Measurements from ENCODE around the gene CDH16.

The CDH16 gene

DNA sequence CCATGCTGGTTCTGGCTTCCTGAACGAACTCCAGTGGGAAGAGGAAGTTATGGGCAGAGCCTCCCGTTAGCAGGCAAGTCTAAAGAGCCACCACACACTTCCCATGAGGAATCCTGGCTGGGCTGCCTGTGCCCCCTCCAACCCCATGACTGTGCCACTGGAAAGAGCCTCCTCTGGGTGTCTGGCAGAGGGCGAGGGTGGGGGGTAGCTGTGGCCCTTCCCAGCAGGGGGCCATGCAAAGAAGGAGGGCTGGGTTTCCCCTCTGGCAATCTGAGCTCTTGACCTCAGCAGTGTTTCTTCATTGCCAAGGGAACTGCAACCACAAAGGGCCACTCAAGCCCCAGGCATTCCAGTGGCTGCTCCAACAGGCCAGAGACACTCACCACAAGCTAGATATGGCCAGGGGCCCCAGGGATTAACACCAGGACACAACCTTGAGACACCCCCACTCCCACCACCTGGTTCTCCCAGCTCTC, 8.3 kb upstream of the CDH16 start:
- no peak for DNase-seq (ENCODE audit: low spot score)

DNA sequence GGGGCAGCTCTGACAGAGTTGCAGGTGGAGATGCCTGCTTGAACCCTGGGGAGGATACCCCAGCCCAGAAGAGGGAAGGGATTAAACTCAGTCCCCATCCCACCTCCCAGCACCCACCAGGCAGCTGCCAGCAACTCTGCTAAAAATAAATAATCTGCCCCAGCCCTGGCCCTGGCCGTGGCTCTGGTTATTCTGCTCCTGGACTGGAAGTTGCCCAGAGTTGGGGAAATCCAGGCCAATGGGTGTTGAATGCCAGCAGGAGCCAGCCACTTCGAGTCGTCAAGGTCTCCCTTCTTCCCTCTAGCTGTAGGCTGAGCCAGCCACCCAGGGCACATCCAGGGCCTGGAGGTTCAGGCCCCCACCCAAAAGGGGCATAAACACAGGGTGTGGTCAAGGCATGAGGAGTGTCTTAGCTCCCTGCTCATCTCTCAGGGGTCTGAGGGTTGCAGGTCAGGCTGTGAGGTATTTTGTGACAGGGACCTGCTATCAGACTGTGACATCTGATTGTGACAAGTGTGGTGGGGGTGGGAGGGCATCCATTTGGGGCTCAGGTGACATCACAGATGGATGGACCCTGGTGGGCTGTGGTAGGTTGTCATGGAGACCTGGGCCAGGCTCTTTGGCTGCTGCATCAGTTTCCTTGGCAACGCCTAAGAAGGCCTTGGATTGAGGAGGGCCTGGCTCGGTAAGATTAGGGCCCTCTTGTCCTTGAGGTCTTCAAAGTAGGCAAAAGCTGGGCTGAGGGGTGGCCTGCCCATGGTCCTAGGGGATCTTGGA, 7.7 kb upstream of the CDH16 start:
- no peak for DNase-seq (ENCODE audit: low spot score)

DNA sequence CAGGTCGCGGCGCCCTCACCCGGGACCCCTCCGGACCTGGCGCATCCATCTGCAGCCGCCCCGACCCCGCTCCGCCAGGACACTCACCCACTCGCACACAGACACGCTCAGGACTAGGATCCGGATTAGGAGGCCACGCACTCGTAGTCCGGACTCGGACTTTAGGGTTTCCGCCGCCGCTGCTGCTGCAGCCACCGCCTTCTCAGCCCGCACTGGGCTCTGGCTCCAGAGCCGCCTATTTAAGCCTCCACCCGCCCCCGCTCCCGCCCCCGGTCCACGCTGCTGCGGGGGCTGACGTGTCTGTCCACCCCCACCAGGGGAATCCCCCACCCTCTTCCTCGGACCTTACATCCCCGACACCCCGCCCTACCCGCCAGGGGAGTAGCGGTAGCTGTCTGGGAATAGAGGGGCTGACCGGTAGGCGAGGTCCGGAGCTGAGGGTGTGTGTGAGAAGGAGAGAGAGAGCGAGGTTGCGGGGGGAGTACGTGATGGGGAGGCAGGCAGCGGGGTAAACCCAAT, 6.7 kb upstream of the CDH16 start, which contains the start of gene RRAD:
RRAD (minus strand) TSS at position 214 of the 519 bp plus-strand sequence. CDS start 356 bp downstream, outside the sequence.
- no peak for DNase-seq (ENCODE audit: low spot score)

DNA sequence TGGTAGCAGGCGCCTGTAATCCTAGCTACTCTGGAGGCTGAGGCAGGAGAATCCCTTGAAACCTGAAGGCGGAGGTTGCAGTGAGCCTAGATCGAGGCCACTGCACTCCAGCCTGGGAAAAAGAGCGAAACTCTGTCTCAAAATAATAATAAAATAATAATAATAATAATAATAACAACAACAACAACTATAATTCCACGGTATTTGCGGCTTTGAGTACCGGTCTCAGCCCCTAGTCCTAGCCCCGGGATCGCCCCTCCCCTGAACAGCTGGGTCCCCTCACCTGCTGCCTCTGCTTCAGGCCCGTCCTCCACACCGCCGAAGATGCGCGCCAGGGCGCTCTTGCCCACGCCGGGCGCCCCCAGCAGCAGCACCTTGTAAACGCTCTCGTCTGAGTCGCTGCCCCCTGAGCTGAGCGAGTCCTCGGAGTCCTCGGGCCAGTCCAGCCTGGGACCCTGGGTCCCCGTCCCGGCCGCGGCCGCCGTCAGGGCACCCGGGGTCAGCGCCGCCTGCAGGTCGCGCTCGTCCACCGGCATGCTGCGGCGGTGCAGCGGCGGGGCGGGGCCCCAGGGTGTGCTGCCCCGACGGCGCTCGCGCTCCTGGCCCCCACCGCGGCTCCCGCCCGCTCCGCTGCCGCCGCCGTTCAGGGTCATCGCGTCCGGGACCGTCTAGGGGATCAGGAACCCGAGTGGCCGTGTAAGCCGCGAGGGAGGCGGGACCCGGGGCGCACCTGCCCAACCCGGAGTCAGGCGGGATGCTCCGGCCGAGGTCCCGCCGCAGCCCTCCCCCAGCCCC, 6.0 kb upstream of the CDH16 start:
- DNase-seq (ENCODE audit: low spot score), result no peak

DNA sequence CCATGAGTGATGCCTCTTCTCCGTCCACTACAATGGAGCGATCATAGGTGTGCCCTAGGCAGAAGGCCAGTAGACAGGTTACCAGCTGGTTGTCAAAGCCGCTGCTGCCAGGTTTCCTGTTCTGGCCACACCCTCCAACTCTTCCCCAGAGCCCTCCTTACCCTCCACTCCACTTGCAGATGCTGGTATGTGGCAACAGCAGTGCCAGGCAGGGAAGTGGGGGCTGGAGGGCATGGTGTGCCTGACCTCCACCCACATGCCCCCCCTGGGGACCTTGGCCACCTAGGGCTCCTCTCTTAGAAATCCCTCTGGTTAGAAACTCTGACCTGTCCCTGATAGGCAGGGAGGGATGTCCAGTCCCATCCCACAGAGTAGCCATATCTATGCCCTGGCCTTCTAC, 5.2 kb upstream of the CDH16 start:
- DNase-seq (ENCODE audit: low spot score), result no peak

DNA sequence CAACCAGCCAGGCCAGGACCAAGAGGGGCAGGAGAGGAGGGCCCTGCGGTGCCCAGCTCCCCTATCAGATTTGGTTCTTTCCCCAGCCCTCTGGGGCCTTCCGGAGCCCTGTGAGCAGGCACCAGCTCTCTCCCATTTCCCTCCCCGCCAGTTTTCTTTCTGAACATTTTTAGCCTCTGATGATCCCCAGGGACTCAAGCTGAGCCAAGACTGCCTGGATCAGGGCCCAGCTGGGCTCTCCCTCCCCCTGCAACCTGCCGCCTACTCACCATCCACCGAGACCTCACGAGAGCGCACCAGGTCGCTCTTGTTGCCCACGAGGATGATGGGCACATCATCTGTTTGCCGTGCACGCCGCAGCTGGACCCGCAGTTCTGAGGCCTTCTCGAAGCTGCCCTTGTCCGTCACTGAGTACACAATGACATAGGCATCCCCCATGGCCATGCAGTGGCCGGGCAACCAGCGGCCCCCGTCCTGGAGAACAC, 4.6 kb upstream of the CDH16 start:
- peak; percentile 55 for DNase-seq (ENCODE audit: low spot score)

DNA sequence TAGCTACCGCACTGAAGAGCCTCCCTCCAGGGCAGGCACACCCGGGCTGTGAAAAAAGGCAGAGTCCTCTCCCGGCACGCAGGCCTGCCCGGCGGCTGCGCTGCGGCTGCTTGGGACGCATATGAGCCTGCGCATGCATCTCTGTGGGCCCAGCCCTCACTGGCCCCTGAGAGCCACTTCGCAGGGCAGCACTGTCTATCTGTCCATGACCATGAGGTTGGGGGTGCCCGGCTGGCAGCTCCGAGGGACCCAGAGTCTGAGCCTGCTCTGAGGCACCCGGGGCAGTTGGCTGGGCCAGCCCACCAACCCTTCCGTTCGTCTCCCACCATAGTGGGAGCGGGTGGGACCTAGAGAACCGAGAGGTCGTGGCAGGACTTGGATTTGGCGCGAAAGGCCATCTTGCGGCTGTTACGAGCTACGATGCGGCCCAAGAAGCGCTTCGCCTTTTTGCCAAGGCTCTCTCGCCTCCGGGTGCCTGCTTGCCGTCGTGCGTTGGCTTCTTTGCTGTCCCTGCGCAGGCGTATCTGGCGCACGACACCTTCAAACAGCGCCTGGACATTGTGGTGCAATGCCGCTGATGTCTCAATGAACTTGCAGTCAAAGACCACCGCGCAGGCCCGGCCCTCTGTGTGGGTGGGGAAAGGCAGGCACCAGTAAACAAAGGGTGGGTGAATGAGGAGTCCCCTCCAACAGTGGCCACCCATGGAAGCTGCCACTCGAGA, 3.2 kb upstream of the CDH16 start:
- DNase-seq (ENCODE audit: low spot score), result no peak

DNA sequence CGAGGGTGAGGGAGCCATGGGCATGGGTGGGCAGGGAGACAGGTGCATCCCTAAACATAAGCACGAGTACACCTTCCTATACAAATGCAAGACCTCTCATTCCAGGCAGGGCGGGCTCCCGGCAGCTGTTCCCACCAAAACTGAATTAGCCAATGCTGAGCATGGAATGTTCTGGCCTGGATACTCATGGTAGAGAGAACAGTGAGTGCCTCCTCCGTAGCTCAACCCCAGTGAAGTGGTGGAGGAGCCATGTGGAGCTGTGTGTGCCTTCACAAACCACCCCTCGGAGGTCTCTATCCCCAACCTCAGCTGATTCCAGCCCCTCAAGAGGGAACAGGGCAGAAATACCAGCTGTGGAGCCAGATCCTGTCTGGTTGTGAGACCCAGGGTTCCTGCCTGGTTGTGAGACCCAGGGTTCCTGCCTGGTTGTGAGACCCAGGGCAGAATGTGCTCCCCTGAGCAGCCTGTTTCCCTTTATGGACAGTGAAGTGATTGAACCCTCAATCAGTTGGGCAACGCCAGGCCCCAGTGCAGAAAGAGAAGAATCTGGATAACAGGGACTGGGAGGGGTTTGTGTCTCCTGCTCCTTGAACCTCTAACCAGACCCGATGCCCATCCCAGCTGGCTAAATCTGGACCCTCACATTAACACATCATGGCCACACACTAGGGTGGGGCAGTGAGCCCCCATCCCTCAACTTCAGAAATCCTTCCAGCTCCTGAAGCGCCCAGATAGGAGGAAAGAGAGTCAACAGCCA, 2.4 kb upstream of the CDH16 start:
- no peak for DNase-seq (ENCODE audit: low spot score)

DNA sequence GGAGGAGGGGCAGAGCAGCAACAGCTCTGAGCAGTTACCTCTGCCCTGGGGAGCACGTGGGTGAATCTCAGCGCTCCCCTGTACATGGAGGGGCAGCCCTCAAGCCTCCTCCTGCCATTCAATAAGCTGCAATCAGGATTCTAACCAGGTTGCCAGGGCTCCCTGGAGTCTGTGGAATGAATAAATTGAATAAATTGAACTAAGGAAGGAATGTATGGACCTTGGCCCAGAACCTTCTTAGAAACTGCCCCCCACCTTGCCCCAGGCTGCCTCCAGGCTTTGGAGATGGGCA, 1.6 kb upstream of the CDH16 start:
- DNase-seq (ENCODE audit: low spot score), result no peak

DNA sequence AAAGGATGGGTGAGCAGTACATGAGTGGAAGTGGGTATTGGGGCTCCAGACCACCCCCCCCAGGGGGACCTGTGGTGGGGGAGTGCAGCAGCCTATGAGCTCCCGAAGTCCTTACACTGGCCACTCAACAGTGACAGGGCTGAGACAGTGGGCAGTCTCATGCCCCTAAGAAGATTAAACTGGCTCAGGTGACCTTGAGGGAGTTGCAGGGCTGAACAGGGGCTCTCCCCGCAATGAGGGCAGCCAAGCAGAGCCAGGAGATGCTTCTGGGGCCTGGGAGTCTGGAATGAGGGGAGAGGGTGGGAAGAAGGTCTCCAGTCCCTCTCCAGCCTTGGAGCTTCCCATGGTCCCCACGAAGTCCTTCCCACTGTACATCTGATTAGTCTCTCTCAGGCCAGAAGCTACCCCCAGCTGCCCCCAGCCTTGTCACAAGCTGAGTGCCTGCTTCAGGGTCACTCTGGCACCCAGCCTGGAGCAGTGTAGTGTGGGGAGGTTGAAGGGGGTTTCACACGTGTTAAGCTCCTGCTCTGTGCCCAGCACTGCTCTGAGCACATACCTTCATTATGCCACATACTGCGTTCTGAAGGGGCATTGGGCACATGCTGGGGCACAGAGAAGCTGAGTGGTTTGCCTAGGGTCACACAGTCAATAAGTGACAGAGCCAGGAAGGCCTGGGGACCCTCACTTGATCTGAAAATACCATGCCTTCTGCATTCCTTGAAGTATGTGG, 1.0 kb upstream of the CDH16 start:
- DNase-seq (ENCODE audit: low spot score), result no peak

DNA sequence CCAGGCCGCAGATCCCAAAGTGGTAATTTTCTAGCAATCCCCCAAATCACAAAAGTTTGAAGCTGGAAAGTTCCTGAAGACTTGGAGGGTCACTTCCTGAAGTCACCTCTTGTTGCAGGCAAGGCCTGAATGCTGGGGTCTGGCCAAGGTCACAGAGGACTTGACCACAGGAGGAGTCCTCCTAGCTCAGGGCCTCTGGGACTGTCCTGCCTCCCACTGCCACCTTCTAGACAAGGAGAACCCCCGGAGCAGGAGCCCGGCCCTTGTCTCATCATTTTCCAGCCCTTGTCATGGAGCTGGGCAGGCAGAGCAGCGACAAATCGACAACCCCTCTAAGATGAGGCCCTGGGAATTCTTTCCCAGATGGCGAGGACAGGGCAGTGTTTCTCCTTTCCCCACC, 330 bp downstream of the CDH16 start:
- no peak for DNase-seq (ENCODE audit: low spot score)

DNA sequence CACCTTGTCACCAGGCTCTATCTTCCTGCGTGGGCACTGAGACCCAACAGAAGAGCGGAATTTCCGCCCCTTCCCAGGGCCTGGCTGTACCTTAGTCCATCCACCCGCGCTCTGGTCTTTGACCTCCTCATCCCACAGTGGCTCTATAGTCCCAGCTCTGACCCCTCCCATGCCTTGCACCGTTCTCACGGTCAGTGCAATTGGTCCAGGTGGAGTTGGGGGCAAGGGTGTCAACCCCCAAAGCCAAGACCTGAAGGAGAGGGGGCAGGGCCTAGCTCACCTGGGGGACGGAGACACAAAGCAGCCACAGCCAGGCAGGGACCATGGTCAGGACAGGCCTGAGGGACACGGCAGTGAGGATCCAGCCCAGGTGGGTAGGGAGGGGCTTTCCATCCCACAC, 944 bp downstream of the CDH16 start:
- DNase-seq (ENCODE audit: low spot score), result no peak

DNA sequence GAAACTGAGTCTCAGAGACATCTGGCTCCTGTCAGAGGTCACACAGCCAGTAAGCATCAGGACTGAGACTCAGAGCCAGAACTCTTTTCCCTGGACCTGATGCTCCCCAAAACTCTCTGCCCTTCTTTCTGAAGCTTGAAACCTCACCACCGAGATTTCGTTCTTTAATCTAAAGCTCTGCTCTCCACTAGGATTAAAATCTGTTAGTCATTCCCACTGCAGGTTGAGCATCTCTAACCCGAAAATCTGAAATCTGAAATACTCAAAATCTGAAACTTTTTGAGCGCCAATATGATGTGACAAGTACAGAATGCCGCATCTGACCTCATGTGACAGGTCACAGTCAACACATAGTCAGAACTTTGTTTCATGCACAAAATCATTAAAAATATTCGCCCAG, 2.2 kb downstream of the CDH16 start:
- no peak for DNase-seq (ENCODE audit: low spot score)

DNA sequence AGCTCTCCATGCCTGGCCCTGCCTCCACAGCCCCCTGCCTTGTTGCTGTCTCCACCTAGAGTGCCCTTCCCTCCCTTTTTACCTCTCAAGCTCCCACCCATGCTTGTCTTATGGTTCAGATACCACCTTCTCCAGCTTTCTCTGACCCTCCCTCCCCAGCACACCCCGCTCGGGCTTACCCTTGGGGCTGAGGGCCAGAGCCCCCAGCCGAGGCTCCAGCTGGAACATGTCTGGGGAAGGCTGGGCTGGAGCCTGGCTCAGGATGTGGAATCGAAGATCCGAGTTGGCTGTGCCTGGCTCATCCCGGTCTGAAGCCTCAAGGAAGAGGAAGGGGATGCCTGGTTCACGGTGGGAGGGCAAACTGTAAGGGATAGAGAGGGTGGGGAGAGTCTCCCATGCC, 3.6 kb downstream of the CDH16 start:
- no peak for DNase-seq (ENCODE audit: low spot score)

DNA sequence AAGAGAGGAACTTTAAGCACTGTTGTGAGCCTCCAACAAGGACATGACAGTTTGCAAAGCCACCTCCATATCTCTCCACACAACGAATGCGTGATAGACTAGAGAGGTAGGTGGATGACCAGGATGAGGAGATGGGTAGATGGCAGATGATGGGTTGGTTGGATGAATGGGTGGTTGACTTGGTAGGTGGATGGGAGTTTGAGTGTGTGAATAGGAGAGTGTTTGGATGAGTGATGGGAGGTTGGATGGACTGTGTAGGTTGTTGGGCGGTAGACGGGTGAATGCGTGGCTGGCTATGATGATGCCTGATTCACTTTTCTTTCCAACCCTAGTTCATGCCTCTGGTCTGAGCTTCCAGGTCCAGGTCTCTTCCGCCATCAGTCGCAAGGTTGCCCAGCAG, 4.1 kb downstream of the CDH16 start:
- DNase-seq (ENCODE audit: low spot score), result no peak

DNA sequence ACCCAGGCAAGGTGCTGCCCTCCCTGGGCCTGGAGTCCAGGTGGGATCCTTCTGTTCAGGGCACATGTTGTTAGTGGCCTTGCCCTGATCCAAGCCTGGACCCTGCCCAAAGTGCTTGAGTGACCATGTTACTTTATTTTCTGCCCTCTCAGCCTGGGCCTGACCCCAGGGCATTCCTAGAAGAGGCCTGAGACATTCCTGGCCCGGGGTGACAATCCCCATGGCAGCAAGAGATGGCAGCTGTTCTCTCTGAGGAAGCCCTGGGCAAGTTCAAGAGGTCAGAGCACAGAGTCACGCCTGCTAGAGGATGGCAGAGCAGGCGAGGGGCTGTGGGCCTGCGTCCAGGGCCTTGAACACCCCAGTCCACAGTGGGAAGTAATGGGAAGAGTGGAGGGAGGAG, 5.0 kb downstream of the CDH16 start:
- DNase-seq (ENCODE audit: low spot score), result no peak

DNA sequence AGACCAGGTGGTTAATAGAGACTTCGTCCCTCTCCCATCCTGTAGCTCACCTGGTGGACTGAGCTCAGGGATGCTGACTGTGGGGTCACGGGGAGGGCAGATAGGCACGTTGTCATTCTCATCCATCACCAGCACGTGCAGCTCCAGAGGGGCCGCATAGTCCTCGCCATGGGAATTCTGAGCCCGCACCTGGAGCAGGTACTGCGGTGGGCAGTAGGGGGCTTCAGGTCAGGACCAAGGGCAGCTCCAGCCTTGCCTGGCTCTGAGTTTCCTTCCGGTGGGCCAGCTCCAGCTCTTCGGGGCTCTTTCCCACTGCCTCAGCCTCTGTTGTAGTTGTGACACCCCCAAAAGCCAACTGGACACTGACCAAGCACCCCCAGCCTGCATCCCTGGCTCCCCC, 5.6 kb downstream of the CDH16 start:
- no peak for DNase-seq (ENCODE audit: low spot score)

DNA sequence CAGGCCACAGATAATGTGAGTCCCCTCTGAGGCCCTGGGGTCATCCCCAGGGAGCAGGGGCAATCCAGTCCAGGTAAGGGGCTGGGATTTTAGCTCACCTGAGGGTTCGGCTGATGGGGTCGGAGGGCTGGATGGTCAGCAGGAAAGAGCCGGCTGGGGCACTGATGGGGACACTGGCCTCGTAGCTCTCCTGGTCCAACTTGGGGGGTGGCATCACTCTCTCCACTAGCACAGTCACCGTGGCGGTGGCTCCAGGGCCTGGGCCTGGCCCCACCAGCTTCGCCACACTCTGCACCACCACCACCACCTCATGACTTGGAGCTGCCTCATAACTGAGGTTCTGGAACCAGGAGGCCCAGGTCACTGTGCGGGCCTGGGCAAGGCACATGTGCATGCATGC, 6.9 kb downstream of the CDH16 start:
- no peak for DNase-seq (ENCODE audit: low spot score)

DNA sequence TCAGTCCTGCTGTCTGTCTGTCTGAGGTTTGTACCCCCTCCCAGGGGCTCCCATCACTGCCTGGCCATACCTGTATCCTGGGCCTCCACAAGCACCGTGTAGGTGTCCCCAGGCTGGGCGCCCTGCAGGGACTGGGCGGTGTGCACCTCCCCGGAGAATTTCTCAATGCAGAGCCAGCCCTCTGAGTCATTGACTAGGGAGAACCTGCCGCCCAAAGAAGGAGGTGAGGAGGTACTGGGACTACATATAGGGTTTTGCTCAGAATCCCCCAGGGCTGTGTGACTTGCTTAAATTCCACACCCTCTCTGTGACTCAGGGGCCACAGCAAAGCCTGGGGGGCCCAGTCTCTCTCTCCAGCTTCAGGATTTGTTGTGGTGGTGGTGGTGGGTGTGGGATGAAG, 7.6 kb downstream of the CDH16 start:
- DNase-seq (ENCODE audit: low spot score), result no peak

DNA sequence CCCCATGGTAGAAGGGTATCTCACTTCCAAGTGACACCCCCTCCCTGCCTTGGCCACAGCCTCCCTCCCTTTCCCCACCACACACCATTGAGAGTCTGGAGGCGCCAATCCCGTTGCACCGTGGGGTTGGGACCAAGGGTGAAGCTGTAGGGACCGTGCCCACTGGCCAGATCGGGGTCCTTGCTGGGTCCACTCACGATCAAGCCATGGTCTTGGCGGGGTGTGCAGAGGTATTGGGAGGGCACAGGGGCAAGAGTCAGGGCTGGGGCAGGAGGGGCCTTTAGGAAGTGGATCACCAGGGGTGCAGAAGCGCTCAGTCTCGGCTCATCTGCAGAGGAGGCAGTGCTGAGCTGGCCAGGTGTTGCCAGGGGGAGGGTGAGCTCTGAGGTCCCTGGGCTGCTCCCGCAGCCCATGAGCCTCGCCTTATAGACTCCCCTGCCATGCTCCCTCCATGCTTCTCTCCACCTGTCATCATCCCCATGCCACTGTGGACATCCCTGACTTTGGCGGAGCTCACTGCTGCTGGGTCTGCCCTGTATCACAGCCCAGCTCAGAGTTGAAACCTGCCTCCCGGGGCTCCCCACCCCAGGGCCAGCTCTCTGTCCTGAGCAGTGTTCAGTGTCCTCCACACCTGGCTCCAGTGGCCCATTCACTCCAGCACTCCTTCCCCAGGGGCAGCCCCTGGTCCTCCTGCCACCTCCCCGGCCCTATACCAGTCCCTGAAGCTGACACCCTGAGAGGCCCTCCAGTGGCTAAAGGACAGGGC, 8.3 kb downstream of the CDH16 start:
- DNase-seq (ENCODE audit: low spot score), result no peak
